Testis (tissue), 3 donors: Measurements from ENCODE around the gene PPP1R13B. TPM values are rescaled to one million over a fixed set of nuclear protein-coding genes. Genes with fewer than 3 reads are reported as not detected.

Experiments used
- DNase-seq: peaks from one replicate; pipeline ENCODE4 v3.0.0-alpha.2; 2019
- H3K27ac ChIP-seq, 2 donors: fragments of 200-600 bp; sonication (generic); one replicate each; pipeline ENCODE4 v1.5.1; 2019
- H3K27me3 ChIP-seq: fragments of 200-600 bp; sonication (generic); one replicate; pipeline ENCODE4 v1.5.1; 2019
- H3K36me3 ChIP-seq: fragments of 200-600 bp; sonication (generic); one replicate; pipeline ENCODE4 v1.5.1; 2017; ENCODE audit warnings: low read depth; ENCODE audit errors: missing control alignments
- H3K4me1 ChIP-seq: fragments of 200-600 bp; sonication (generic); one replicate; pipeline ENCODE4 v1.5.1; 2019
- H3K4me3 ChIP-seq, 2 donors: fragments of 200-600 bp; sonication (generic); one replicate each; pipeline ENCODE4 v1.5.1; 2017 to 2019
- H3K9me3 ChIP-seq: fragments of 200-600 bp; sonication (generic); one replicate; pipeline ENCODE4 v1.5.1; 2017
- CTCF ChIP-seq, 3 experiments: fragments of 450-650 bp in 2 of 3; fragments of 200-600 bp in 1 of 3; sonication (generic) in 1 of 3; IDR thresholded peaks; one replicate each; pipeline ENCODE4 v1.5.1; 2016 to 2019; ENCODE audit warnings: antibody characterized with exemption in 3 of 3, mild to moderate bottlenecking in 2 of 3, moderate library complexity in 1 of 3
- POLR2A ChIP-seq: fragments of 450-650 bp; IDR thresholded peaks from one replicate; pipeline ENCODE4 v1.6.1; 2017; ENCODE audit warnings: antibody characterized with exemption, mild to moderate bottlenecking, moderate library complexity
- WGBS, 2 donors: methylation state at CpG; one replicate each; pipeline ENCODE4 v1.1.5; 2018; 5-methylcytosine and 5-hydroxymethylcytosine counted together
- intact Hi-C: fragments of 100-400 bp; cut with DNase I; formaldehyde crosslinking; loops from one replicate; pipeline ENCODE4 v1.15.1; 2023; ENCODE audit warnings: low total_unique reads
- polyA plus RNA-seq: library from polyadenylated mRNA; stranded (reverse); fragments of 350-450 nt; fragmentation: Illumina TruSeq; extraction: RNeasy Lipid Tissue Mini Kit (QIAGEN cat#74804); gene quantifications from one replicate; pipeline ENCODE4 v1.2.3, GENCODE V29; 2014; ENCODE audit warnings: low read depth, low replicate concordance; ENCODE audit not compliant: insufficient read depth
- total RNA-seq, 2 donors: library from RNA; depleted of rRNA; stranded (reverse); fragments of >200 nt; gene quantifications; one replicate each; pipeline ENCODE4 v1.2.3, GENCODE V29; 2016

Gene PPP1R13B
- total and polyA plus RNA-seq, 3 donors from 2014 or later, result 73.1 to 89.2 (median 82.4) TPM

- H3K4me1 ChIP-seq, result peaks cover 31% of the 10 kb centered on the region
- intact Hi-C loops, result no loop called here
- WGBS, 2 donors, result 83 to 94% methylated on average over 4 to 5 of the region's 5 CpGs
Observed at GRCh38 chr14:103702095-103702494, 145.3 kb downstream of the PPP1R13B start.

GRCh38 chr14:103700753-103701490, 146.5 kb downstream of the PPP1R13B start:
- intact Hi-C loops, result no loop called here
- H3K4me1 ChIP-seq, result peaks cover 31% of the 10 kb centered on the region
- no peaks in the 10 kb centered on the region for H3K9me3 ChIP-seq
- 75 to 89% methylated on average over 11 to 20 of the region's 21 CpGs for WGBS, 2 donors
- no peak overlapping the region for H3K4me3 ChIP-seq
- H3K36me3 ChIP-seq, result no peaks in the 10 kb centered on the region
- TF ChIP-seq POLR2A (no peak), CTCF (IDR thresholded peaks at IDR 0.05) (no peak)
- no peaks in the 10 kb centered on the region for H3K27me3 ChIP-seq
- DNase-seq, result no peak
- no peak overlapping the region for H3K27ac ChIP-seq

More at GRCh38 chr14:103702095-103702494, 145.3 kb downstream of the PPP1R13B start:
- Histone ChIP-seq H3K36me3 (no peaks in the 10 kb centered on the region), H3K27me3 (no peaks in the 10 kb centered on the region), H3K27ac (no peak overlapping the region), H3K4me3 (no peak overlapping the region), H3K9me3 (no peaks in the 10 kb centered on the region)
- no peak for DNase-seq
- TF ChIP-seq CTCF (IDR thresholded peaks at IDR 0.05) (no peak), POLR2A (no peak)

GRCh38 chr14:103699901-103700752, 147.2 kb downstream of the PPP1R13B start:
- no peak for TF ChIP-seq POLR2A
- no peak for TF ChIP-seq CTCF (IDR thresholded peaks at IDR 0.05)
- no peak for DNase-seq
- Histone ChIP-seq H3K27me3 (no peaks in the 10 kb centered on the region), H3K27ac (no peak overlapping the region), H3K9me3 (no peaks in the 10 kb centered on the region), H3K4me1 (peaks cover 34% of the 10 kb centered on the region), H3K36me3 (no peaks in the 10 kb centered on the region), H3K4me3 (no peak overlapping the region)
- WGBS, 2 donors, result 75 to 98% methylated on average over 7 to 22 of the region's 25 CpGs
- intact Hi-C loops, result no loop called here

- Histone ChIP-seq H3K4me1 (peaks cover 30% of the 10 kb centered on the region), H3K36me3 (no peaks in the 10 kb centered on the region)
- WGBS, 2 donors, result 94 to 98% methylated on average over 10 to 17 of the region's 17 CpGs
Observed at GRCh38 chr14:103699261-103699661, 148.1 kb downstream of the PPP1R13B start.

More at GRCh38 chr14:103699261-103699661, 148.1 kb downstream of the PPP1R13B start:
- H3K4me3 ChIP-seq, result no peak overlapping the region
- no peaks in the 10 kb centered on the region for H3K9me3 ChIP-seq
- intact Hi-C loops, result no loop called here
- TF ChIP-seq CTCF (IDR thresholded peaks at IDR 0.05) (no peak), POLR2A (no peak)
- H3K27me3 ChIP-seq, result no peaks in the 10 kb centered on the region
- no peak for DNase-seq
- no peak overlapping the region for H3K27ac ChIP-seq
